ENCODE results near the gene YY1AP1. TPM values are rescaled to one million over a fixed set of nuclear protein-coding genes. Genes with fewer than 3 reads are reported as not detected.
"Not testable (repeated sequence)": the region's sequence is repeated elsewhere in the genome, so short reads cannot be mapped to it uniquely, and the experiment has no call there.

Gene YY1AP1
- total and polyA plus RNA-seq, 8 donors, result 19.9 to 41.4 (median 24.2) TPM

GRCh38 chr1:155678027-155678426 is 10.5 kb downstream of the YY1AP1 start:
- no peak overlapping the region for H3K4me3 ChIP-seq
- peaks cover 0 to 6% (median 0%) of the 10 kb centered on the region in 3 donors for H3K4me1 ChIP-seq
- 80 to 81% methylated on average over 4 of the region's 4 CpGs for WGBS, 2 donors
- no peaks in the 10 kb centered on the region for H3K27me3 ChIP-seq
- intact Hi-C loops (cut with DNase I), result no loop called here
- FAIRE-seq (no peak), DNase-seq (no peak), ATAC-seq (no peak)
- TF ChIP-seq, protein P1, sequence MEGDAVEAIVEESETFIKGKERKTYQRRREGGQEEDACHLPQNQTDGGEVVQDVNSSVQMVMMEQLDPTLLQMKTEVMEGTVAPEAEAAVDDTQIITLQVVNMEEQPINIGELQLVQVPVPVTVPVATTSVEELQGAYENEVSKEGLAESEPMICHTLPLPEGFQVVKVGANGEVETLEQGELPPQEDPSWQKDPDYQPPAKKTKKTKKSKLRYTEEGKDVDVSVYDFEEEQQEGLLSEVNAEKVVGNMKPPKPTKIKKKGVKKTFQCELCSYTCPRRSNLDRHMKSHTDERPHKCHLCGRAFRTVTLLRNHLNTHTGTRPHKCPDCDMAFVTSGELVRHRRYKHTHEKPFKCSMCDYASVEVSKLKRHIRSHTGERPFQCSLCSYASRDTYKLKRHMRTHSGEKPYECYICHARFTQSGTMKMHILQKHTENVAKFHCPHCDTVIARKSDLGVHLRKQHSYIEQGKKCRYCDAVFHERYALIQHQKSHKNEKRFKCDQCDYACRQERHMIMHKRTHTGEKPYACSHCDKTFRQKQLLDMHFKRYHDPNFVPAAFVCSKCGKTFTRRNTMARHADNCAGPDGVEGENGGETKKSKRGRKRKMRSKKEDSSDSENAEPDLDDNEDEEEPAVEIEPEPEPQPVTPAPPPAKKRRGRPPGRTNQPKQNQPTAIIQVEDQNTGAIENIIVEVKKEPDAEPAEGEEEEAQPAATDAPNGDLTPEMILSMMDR (IDR thresholded peaks at IDR 0.05), result no peak
- H3K27ac ChIP-seq, result no peak overlapping the region
- H3K9me3 ChIP-seq, result no peaks in the 10 kb centered on the region
- peaks cover 5 to 62% (median 25%) of the 10 kb centered on the region in 3 donors for H3K36me3 ChIP-seq

GRCh38 chr1:155673003-155673402 is 15.6 kb downstream of the YY1AP1 start:
- no peaks in the 10 kb centered on the region for H3K27me3 ChIP-seq
- 85 to 91% methylated on average over 6 of the region's 6 CpGs for WGBS, 2 donors
- no peak for ATAC-seq
- DNase-seq, result no peak
- no peak overlapping the region for H3K4me3 ChIP-seq
- H3K27ac ChIP-seq, result no peak overlapping the region
- H3K36me3 ChIP-seq, result peaks cover 15 to 89% (median 49%) of the 10 kb centered on the region in 3 donors
- no peak for FAIRE-seq
- H3K4me1 ChIP-seq, result no peaks in the 10 kb centered on the region
- intact Hi-C loops (cut with DNase I), result no loop called here
- H3K9me3 ChIP-seq, result no peaks in the 10 kb centered on the region
- TF ChIP-seq, protein P1 (IDR thresholded peaks at IDR 0.05), result no peak

- intact Hi-C loops (cut with DNase I), result no loop called here
These were observed 16.8 kb downstream of the YY1AP1 start for GRCh38 chr1:155671750-155672149.

DNA sequence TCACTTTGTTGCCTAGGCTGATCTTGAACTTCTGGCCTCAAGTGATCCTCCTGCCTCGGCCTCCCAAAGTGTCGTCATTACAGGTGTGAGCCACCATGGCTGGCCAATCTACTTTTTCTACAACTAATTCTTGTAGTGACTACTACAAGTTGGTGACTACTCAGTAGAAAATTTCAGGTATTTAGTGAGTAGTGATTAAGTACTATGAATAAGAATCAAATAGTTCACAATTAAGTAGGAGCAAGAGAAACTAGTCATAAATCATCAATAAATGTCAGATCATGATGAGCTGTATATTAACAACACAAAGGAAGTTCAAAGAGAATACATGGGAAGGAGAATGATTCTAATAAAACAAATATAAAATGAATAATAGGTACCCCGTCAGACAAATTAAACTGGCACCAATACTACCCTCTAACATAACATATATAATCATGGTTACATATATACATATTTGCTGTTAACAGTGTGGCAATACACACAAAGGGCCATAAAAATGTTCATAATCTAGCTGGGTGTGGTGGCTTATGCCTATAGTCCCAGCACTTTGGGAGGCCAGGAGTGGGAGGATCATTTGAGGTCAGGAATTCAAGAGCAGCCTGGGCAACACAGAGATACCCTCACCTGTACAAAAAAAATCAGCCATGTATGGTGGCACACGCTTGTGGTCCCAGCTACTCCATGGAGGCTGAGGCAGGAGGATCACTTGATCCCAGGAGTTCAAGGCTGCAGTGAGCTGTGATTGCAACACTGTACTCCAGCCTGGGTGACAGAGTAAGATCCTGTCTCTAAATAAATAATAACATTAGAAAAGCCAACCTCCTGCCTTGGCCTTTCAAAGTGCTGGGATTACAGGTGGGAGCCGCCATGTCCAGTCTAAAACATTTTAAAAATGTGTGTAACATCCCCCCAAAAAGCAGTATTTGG is 19.1 kb downstream of the YY1AP1 start:
- no peak for DNase-seq
- no peaks in the 10 kb centered on the region for H3K27me3 ChIP-seq
- no peak overlapping the region for H3K27ac ChIP-seq
- ATAC-seq, result no peak
- H3K4me3 ChIP-seq, result no peak overlapping the region
- no peaks in the 10 kb centered on the region for H3K4me1 ChIP-seq
- H3K36me3 ChIP-seq, result peaks cover 9 to 69% (median 49%) of the 10 kb centered on the region in 3 donors
- TF ChIP-seq, protein P1 (IDR thresholded peaks at IDR 0.05), result no peak
- 96 to 99% methylated on average over 5 of the region's 5 CpGs for WGBS, 2 donors
- intact Hi-C loops (cut with DNase I), result no loop called here
- no peaks in the 10 kb centered on the region for H3K9me3 ChIP-seq
- FAIRE-seq, result no peak

More at GRCh38 chr1:155671750-155672149, 16.8 kb downstream of the YY1AP1 start:
- H3K27ac ChIP-seq, result no peak overlapping the region
- H3K9me3 ChIP-seq, result no peaks in the 10 kb centered on the region
- 54 to 57% methylated on average over 4 of the region's 4 CpGs for WGBS, 2 donors
- TF ChIP-seq, protein P1 (IDR thresholded peaks at IDR 0.05), result no peak
- H3K4me3 ChIP-seq, result no peak overlapping the region
- no peaks in the 10 kb centered on the region for H3K27me3 ChIP-seq
- H3K4me1 ChIP-seq, result no peaks in the 10 kb centered on the region
- no peak for FAIRE-seq
- no peak for ATAC-seq
- DNase-seq, result no peak
- peaks cover 15 to 87% (median 47%) of the 10 kb centered on the region in 3 donors for H3K36me3 ChIP-seq

- H3K27me3 ChIP-seq; intact Hi-C loops (cut with DNase I); H3K4me1 ChIP-seq; H3K27ac ChIP-seq; H3K4me3 ChIP-seq; H3K9me3 ChIP-seq; FAIRE-seq; DNase-seq; ATAC-seq: not testable (repeated sequence)
- H3K36me3 ChIP-seq, result peaks cover 0 to 30% (median 30%) of the 10 kb centered on the region in 3 donors
- WGBS, 2 donors, result 95 to 100% methylated on average over 3 of the region's 4 CpGs
These were observed 27.3 kb downstream of the YY1AP1 start for GRCh38 chr1:155661239-155661638.
